GM18868 (cell line): ENCODE data around the gene DRC1.
"Not testable (repeated sequence)": the region's sequence is repeated elsewhere in the genome, so short reads cannot be mapped to it uniquely, and the experiment has no call there.

Experiments used
- ATAC-seq: cut with Tn5 transposase; IDR thresholded peaks from one replicate; pipeline ENCODE4 v1.9.1; 2021; ENCODE audit warnings: mild to moderate bottlenecking, moderate library complexity; ENCODE audit not compliant: unreplicated experiment

DRC1 gene

GRCh38 chr2:26462100-26462499 is 60.4 kb downstream of the DRC1 start:
- ATAC-seq, result no peak

GRCh38 chr2:26462511-26463243 is 61.0 kb downstream of the DRC1 start:
- no peak for ATAC-seq

DNA sequence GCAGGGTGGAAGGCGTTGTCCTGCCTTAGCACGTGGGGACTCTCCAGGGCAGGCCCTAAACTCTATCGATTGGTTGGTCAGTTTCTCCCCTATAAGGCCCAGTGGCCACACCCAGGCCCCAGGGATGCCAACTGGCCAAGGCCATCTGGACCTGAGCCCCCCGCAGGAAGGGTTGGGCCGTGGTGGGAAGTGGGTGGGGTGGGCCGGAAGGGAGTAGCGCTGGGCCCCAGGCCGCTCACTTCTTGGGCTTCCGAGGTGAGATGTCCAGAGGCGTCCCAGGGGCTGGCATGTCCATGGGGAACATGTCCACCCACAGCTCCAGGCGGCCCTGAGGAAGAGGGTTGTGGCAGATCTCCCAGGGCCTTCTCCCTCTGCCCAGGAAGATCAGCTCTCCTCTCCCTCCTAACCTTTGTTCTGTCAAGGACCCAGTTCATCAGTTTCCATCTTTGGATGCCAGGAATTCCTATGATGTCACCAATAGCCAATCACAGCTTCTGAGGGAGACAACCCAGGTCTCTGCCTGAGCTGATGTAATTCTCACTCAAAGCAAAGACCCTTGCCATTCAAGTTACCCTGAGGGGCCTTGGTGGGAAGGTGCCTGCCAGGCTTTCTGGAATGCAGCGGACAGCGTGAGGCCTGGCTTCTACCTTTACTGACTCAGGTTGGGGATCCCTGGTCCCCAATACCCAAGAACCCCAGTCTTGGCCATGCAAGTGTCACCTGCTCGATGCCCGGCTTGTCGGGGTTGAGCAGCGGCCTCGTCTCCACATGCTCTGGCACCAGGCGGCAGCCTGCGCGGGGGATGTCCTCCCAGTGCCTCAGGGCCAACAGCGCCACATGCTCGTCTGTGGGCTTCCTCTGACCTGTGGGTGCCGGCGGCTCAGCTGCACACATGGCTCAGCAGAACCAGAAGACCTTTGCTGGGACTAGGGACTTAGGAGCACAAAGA is 61.8 kb downstream of the DRC1 start:
- no peak for ATAC-seq

- no peak for ATAC-seq
These were observed 62.9 kb downstream of the DRC1 start for GRCh38 chr2:26464390-26465265.

DNA sequence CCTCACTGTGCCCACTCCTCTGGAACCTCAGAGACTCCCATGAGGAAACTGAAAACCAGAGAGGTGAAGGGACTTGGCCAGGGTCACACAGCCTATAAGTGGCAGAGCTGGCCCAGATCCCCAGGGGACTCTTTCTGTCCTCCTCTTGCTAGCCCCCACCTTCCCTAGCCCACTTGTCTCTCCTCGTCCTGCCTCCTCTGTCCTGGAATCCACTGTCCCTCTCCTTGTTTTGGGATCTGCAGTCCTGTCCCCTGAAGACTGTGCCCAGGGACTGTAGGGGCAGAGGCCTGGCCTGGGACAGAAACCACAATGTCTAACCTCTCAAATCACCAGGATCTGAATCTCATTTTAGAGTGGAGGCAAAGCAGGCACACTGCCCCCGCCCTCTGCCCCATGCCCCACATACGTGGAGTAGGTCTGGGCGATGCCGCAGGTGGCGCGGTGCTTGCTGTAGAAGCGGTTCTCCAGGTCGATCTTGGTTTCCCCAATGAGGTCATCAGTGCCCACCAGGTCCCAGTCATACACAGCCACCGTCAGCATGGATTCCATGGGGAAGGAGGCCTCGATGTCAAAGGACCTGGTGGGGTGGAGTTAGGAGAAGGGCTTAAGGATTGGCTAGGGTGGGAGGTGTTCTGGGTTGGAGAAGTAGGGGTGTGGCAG is 63.7 kb downstream of the DRC1 start:
- ATAC-seq, result no peak

DNA sequence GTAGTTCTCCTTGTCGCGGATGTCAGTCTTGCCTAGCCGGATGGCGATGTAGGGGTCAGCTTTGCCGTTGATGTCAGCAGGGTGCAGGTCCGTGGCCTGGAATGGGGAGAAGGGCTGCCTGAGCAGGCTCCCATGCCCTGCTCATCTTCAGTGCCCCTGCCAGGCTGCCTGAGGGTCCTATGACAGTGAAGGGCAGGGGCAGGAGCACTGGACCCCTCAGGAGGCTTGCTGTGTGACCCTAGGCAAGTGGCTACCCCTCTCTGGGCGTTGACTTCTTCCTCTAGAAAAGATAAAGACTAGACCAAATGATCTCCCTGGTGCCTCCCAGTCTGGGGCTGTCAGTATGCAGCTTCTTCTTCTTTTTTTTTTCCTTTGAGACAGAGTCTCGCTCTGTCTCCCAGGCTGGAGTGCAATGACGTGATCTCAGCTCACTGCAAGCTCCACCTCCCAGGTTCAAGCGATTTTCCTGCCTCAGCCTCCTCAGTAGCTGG is 64.3 kb downstream of the DRC1 start:
- ATAC-seq, result no peak

GRCh38 chr2:26466662-26467310 is 65.1 kb downstream of the DRC1 start:
- no peak for ATAC-seq

DNA sequence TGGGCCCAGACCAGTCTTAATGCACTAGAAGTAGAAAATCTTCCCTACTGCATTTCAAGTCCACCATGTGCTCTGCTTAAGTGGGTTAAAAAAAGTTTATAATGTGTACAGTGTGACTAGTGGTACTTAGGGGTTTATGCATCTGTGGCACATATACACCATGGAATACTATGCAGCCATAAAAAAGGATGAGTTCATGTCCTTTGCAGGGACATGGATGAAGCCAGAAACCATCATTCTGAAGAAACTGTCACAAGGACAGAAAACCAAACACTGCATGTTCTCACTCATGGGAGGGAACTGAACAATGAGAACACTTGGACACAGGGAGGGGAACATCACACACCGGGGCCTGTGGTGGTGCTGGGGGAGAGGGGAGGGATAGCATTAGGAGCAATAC is 66.8 kb downstream of the DRC1 start:
- ATAC-seq, result not testable (repeated sequence)

GRCh38 chr2:26469092-26469710 is 67.5 kb downstream of the DRC1 start:
- no peak for ATAC-seq

DNA sequence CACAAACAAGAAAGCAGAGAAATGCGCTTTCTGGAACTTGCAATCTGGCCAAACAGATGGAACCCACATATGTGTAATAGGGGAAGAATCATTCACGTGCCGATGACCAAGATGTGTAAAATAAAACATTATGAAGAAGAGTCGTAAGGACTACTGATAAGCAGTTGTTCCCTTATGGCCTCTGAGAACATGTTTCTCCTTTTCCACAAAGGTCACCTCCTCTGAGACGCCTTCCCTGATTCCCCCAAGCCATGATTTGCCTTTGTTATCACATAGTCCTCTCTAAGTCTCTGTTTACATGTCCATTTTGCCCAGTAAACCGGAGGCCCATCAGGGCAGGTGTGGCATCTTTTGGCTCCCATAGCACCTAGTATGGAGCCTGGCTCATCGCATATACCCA is 68.2 kb downstream of the DRC1 start:
- ATAC-seq, result no peak

DNA sequence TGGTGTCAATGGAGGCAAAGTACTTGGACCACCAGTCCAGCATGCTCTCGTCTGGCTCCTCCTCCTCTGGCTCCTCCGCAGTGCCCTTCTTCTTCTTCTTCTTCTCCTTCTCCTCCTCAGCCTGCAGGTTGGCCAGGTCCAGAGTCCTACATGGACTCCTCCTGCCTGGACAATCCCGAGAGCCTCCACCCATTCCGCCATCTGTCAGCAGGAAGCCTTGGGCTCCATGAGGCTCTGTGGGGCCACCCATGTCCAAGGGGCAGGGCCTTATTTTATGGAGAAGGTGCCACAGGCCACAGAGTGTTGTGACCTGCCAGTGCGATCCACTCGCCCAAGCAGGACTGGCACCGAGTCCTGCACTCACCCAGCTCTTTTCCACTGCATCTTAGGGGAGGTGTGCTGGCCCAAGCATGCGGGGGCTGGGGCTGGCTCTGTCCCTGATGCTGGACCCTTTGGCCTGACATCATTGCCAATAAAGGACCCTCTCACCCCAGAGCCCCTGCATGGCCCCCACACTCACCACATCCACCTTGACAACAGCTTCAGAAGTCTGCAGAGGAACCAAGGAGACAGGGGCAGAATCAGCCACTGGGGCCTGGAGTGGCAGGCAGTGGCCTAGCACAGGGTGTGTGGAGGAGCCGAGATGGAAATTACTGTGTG is 69.0 kb downstream of the DRC1 start:
- no peak for ATAC-seq

GRCh38 chr2:26471289-26471688 is 69.6 kb downstream of the DRC1 start:
- ATAC-seq, result no peak

- no peak for ATAC-seq
These were observed 70.3 kb downstream of the DRC1 start for GRCh38 chr2:26471766-26472706.

- no peak for ATAC-seq
These were observed 71.3 kb downstream of the DRC1 start for GRCh38 chr2:26472821-26473655.

GRCh38 chr2:26473796-26474195 is 72.1 kb downstream of the DRC1 start:
- no peak for ATAC-seq

DNA sequence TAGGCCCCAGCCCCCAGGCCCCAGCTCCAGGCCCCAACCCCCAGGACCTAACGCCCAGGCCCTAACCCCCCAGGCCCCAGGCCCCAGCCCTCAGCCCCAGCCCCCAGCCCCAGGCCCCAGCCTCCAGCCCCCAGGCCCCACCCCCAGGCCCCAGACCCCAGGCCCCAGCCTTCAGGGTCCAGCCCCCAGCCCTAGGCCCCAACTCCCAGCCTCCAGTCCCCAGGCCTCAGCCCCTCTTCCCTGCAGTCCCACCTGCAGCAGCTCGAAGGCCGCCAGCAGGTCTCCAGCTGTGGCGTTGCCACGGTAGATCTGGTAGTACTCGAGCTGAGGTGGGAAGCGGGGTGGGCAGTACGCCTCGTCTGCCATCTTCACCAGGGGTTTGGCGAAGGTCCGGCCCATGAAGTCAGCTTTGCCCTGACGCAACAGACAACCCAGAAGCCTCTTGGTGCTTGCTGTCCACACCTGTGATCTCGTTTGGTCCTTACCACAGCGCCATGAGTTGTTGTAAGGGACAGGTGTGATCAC is 72.6 kb downstream of the DRC1 start:
- ATAC-seq, result no peak

GRCh38 chr2:26475037-26475436 is 73.3 kb downstream of the DRC1 start:
- ATAC-seq, result no peak
